GM18502 (cell line): Measurements from ENCODE around the gene CTSW.
"Not testable (repeated sequence)": the region's sequence is repeated elsewhere in the genome, so short reads cannot be mapped to it uniquely, and the experiment has no call there.

Experiments
- ATAC-seq: cut with Tn5 transposase; IDR thresholded peaks from one replicate; pipeline ENCODE4 v1.9.1; 2021; ENCODE audit warnings: mild to moderate bottlenecking; ENCODE audit not compliant: unreplicated experiment, poor library complexity

Gene CTSW

GRCh38 chr11:65883786-65884715, 4.4 kb downstream of the CTSW start:
- no peak for ATAC-seq

GRCh38 chr11:65884716-65885092, 5.1 kb downstream of the CTSW start:
- no peak for ATAC-seq

DNA sequence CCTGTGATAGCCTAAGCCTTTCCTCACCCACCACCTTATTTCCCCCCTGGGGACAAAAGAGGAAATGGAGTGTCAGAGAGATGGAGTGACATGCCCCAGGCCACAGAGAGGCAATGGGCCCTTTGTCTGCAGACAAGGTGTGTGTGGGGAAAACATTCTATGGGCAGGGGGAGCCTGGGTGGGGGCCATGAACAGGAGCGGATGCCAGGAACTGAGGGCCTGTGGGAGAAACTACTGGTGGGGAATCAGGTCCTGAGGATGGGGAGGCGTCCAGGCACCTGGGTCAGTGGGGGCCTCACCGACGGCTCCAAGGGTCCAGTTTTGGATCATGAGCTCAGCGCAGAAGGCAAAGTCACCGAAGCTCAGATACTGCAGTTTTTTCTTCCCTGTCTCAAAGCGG, 5.6 kb downstream of the CTSW start:
- no peak for ATAC-seq

DNA sequence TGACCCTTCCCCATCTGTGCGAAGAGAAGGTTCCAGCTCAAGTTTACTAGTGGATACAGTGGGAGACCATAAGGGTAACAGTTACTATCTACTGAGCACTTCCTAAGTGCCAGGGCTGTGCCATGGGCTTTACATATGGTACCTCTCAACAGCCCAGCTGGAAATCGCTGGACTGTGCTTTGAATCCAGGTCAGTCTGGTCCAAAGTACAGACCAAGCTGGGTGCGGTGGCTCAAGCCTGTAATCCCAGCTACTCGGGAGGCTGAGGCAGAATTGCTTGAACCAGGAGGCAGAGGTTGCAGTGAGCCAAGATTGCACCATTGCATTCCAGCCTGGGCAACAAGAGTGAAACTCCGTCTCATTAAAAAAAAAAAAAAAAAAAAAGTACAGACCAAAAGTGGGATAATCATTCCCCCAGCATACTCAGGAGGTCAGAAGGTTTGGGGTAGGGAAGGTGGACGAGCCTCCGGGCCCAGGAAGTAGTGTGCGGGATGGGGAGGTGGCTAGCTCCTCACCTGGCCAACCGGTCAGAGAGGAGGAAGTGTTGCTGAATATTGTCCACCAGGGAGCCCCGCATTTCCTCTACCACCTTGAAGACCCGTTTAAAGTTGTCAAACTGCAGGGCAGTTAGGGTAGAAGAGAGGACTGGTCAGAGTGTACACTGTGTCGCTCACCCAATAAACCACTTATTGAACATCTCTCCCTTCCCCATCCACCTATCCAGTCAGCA, 6.3 kb downstream of the CTSW start:
- ATAC-seq = no peak

GRCh38 chr11:65886826-65887722, 7.4 kb downstream of the CTSW start:
- no peak for ATAC-seq

DNA sequence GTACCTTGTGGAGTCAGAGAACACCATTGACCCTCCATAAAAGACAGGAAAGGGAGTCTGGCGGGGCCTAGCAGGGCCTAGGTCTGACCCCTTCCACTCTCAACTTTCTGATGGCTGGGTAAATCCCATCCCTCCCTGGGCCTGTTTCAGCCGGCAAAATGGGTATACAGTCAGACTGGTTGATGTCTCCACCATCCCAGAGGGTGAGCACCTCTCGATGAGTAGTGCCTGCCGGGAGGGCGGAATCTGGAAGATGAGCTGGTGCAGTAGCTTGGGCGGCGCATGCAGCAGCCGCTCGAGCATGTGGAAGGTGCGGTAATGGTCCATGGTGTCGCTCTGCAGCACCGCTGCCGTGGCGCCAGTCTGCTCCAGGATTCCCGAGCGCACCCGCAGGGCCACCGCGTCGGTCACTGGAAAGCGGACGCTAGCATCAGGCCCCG, 8.1 kb downstream of the CTSW start:
- peak; percentile 5 for ATAC-seq

GRCh38 chr11:65888163-65888814, 8.7 kb downstream of the CTSW start, which contains the start of gene FIBP:
TSS of gene FIBP (minus strand) at chr11:65888471. CDS start at chr11:65888418, 53 bp downstream.
- ATAC-seq = peak; percentile 41

GRCh38 chr11:65890324-65891218, 10.9 kb downstream of the CTSW start, which contains the start of gene CCDC85B:
TSS of gene CCDC85B (plus strand) at chr11:65890673. CDS start at chr11:65890784, 111 bp downstream.
- peak; percentile 56 for ATAC-seq

DNA sequence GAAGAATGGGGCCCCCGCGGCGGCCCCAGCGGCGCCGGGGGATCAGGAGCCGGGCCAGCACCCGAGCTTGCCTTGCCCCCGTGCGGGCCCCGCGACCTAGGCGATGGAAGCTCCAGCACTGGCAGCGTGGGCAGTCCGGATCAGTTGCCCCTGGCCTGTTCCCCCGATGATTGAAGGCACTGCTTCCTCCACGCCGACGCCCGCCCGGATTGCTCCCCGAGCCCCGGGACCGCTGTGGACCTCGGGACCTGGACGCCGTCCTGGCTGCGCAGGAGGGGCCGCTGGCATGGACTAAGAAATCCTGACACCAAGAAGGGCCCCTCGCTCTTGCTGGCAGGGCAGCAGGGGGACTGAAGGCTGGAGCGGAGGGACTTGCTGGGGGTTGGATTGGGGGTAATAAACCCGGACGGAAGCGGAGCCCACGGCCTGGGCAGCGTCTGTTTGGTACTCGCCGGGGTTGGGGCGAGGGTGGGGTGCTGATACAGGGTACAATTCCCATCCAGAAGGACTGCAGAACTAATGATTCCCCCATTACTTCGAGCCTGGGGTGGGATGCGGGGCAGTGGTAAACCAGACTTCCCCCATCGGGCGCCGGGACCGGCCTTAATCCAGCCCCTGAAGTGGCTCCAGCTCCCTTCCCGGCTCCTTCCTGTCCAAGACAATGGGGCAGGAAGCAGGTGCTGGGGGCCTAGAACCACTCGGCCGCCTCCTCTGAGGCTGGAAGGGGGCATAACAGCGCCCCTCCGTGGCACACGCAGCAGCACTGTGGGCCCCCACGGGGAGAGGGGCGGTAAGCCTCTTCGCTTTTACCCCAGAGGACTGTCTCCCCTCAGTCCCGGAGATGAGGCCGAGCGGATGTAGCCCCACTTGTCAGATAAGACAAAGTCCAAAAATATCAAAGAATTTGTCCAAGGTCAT, 11.8 kb downstream of the CTSW start:
- ATAC-seq = no peak

DNA sequence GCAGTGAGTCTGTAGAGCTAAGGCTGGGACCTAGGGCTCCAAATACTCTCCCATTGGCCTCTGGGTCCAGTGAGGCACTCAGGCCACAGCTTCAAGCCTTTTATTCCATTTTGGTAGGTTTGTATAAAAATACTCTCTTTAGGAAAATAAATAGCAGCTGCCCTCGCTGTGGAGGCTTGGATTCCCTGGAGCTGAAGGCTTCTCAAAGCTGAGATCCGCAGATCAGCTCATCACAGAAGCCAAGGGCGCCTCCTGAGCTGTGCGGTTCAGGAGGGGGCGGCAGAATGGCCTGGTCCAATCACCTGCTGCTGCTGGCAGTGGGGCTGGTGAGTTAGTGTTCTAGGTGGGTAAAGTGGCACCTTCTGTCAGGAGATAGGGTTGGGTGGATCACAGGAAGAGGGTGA, 12.5 kb downstream of the CTSW start:
- ATAC-seq = not testable (repeated sequence)

- ATAC-seq = no peak
These were observed 13.2 kb downstream of the CTSW start for GRCh38 chr11:65892661-65893317.

DNA sequence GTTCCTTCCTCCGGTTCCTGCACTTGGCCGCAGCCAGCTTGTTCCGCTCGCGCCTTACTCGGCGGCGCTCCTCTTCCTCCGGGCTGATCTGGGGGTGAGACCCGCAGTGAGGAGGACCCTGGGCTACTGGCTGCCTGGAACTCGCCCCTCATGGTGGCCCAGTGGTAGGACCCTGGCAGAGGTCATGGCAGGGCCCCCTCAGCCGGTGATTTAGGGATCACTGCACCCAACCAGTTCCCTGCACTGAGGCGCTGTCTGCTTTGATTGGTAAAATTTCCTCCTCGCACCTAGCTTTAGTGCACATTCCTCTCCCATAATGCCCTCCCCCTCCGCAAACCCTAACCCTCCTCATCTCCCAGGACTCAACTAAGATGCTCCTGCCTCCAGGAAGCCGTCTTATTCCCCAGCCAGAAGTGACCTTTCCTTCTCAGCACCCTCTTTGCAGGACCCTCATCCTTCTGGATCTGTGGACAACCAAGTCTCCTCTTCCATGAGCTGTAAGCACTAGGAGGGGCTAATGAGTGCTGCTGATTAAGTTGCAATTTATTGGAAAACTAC, 14.5 kb downstream of the CTSW start:
- ATAC-seq = no peak

GRCh38 chr11:65895482-65895981, 15.9 kb downstream of the CTSW start:
- no peak for ATAC-seq

DNA sequence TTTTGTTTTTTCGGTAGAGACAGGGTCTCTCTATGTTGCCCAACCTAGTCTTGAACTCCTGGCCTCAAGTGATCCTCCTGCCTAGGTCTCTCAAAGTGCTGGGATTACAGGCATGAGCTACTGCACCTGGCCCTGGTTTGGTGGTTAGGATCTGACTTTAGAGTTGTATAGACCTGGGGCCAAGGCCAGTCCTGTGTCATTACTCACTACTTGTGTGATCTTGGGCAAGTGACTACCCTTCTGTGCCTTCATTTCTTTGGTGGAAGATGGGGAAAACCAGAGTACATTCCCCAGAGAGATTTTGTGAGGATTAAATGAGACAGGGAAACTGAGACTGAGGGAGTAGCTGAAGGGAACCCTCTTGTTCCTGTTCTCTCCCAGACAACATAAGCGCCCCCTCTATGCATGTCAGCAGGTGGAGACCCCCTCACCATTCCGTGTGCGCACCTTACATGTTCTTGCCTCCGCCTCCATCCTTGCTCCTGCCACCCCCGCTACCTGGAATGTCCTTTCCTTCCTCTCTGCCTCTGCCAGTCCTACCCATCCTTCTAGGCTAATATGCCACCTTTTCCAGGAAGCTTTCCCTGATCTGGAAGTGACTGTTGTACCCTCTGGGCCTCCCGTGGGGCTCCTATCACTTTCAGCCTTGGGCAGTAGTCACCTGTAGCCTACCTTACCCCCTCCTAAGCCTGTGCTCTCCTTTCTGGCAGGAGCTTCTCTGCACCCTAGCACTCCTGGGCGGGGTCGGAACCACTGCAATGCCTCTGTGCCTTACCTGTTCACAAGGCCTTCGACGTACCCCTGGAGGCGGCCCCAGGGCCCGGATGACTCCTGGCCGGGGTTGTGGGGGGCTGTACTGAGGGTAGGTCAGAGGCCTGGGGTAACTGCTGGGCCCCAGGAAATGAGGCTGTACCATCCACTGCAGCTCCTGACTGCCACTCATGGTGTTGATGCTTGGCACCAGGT, 16.7 kb downstream of the CTSW start:
- ATAC-seq = no peak

- ATAC-seq = no peak
These were observed 17.4 kb downstream of the CTSW start for GRCh38 chr11:65897020-65897471.
